Measurements from ENCODE around the gene LAMA1. TPM values are rescaled to one million over a fixed set of nuclear protein-coding genes. Genes with fewer than 3 reads are reported as not detected.

Gene LAMA1
- total and polyA plus RNA-seq, 2 of the 8 experiments (the other 6 are each of a cell fraction or from before 2014, with no cell fraction given) = 30.4 to 48.7 TPM

DNA sequence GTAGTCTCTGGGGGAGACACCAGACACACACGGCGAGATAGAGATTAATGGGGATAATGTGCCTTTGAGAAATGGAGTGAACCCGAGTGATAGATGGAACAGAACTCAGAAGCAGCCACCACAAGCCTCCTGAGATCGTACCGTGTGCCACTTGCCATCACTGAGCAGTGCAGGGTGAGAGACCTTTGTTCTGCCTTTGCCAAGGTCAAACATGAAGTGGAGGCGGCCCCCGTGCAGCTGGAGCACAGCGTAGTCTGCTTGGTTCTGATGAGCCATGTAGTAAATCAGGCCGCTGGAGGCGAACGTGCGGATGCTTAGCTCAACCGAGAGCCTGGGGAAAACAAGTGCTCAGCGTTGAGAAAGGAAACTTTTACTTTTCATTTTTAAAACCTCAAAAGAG, 167.0 kb downstream of the LAMA1 start (continued):
- TF ChIP-seq NANOG (IDR thresholded peaks at IDR 0.05; ENCODE audit: insufficient read depth, low read depth, low read length, poor library complexity, severe bottlenecking) = no peak
- TF ChIP-seq, protein P1, sequence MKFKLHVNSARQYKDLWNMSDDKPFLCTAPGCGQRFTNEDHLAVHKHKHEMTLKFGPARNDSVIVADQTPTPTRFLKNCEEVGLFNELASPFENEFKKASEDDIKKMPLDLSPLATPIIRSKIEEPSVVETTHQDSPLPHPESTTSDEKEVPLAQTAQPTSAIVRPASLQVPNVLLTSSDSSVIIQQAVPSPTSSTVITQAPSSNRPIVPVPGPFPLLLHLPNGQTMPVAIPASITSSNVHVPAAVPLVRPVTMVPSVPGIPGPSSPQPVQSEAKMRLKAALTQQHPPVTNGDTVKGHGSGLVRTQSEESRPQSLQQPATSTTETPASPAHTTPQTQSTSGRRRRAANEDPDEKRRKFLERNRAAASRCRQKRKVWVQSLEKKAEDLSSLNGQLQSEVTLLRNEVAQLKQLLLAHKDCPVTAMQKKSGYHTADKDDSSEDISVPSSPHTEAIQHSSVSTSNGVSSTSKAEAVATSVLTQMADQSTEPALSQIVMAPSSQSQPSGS (IDR thresholded peaks at IDR 0.05; ENCODE audit: low read length) = no peak
- TF ChIP-seq CBX8 (IDR thresholded peaks at IDR 0.05; ENCODE audit: borderline replicate concordance, low read depth, low read length) = no peak

Measured in H1 (cell line).